Measurements from ENCODE around the gene PLAAT3. TPM values are rescaled to one million over a fixed set of nuclear protein-coding genes. Genes with fewer than 3 reads are reported as not detected.
"Not testable (repeated sequence)": the region's sequence is repeated elsewhere in the genome, so short reads cannot be mapped to it uniquely, and the experiment has no call there.

The PLAAT3 gene
- total RNA-seq, 1 experiment from 2014 or later, result 198 TPM

DNA sequence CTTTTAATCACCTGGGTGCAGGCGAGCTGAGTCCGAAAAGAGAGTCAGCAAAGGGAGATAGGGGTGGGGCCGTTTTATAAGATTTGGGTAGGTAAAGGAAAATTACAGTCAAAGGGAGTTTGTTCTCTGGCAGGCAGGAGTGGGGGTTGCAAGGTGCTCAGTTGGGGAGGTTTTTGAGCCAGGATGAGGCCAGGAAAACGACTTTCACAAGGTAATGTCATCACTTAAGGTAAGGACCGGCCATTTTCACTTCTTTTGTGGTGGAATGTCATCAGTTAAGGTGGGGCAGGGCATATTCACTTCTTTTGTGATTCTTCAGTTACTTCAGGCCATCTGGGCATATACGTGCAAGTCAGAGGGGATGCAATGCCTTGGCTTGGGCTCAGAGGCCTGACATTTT, 84.9 kb downstream of the PLAAT3 start:
- in situ Hi-C loops (cut with HindIII; ENCODE audit: low pct_unique_long_range_greater_than_20kb, low sequenced_read_pairs); DNase-seq (ENCODE audit: low read depth): not testable (repeated sequence)

DNA sequence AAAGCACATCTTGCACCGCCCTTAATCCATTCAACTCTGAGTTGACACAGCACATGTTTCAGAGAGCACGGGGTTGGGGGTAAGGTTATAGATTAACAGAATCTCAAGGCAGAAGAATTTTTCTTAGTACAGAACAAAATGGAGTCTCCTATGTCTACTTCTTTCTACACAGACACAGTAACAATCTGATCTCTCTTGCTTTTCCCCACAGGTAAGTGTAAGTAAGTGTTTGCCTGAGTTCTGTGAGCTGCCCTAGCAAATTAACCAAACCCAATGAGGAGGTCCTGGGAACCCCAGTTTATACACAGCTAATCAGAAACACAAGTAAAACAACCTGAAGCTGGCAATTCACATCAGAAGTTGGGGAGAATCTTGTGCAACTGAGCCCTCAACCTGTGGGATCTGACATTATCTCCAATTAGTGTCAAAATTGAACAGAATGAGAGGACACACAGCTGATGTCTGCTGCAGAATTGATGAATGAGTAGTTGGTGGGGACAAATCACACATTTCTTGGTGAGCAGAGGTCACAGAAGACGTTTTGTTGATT, 85.4 kb downstream of the PLAAT3 start:
- in situ Hi-C loops (cut with HindIII; ENCODE audit: low pct_unique_long_range_greater_than_20kb, low sequenced_read_pairs), result not testable (repeated sequence)
- DNase-seq (ENCODE audit: low read depth), result peak; percentile 50

DNA sequence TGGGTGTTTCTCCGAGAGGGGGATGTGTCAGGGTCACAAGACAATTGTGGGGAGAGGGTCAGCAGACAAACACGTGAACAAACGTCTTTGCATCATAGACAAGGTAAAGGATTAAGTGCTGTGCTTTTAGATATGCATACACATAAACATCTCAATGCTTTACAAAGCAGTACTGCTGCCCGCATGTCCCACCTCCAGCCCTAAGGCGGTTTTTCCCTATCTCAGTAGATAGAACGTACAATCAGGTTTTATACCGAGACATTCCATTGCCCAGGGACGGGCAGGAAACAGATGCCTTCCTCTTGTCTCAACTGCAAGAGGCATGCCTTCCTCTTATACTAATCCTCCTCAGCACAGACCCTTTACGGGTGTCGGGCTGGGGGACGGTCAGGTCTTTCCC, 86.1 kb downstream of the PLAAT3 start:
- in situ Hi-C loops (cut with HindIII; ENCODE audit: low pct_unique_long_range_greater_than_20kb, low sequenced_read_pairs); DNase-seq (ENCODE audit: low read depth): not testable (repeated sequence)

GRCh38 chr11:63527667-63528066, 86.6 kb downstream of the PLAAT3 start:
- in situ Hi-C loops (cut with HindIII; ENCODE audit: low pct_unique_long_range_greater_than_20kb, low sequenced_read_pairs), result no loop called here
- DNase-seq (ENCODE audit: low read depth), result no peak

Other genes starting within 250 kb of the PLAAT3 start
- gene SLC22A9, start 244.6 kb downstream of the PLAAT3 start, total RNA-seq (2014; rRNA removed; shearing (Covaris generic); ENCODE audit: low replicate concordance), result not detected in 2 replicates
- gene PLAAT5, start 123.3 kb downstream of the PLAAT3 start, total RNA-seq (2014; rRNA removed; shearing (Covaris generic); ENCODE audit: low replicate concordance), result 0.87 and 2.3 TPM in 2 replicates
- not detected in 2 replicates for gene LGALS12, start 108.3 kb downstream of the PLAAT3 start, total RNA-seq (2014; rRNA removed; shearing (Covaris generic); ENCODE audit: low replicate concordance)
- gene PLAAT4, start 77.6 kb downstream of the PLAAT3 start, total RNA-seq (2014; rRNA removed; shearing (Covaris generic); ENCODE audit: low replicate concordance), result 57.7 and 64.5 TPM in 2 replicates
- 3.4 TPM in 1 of 2 replicates, not detected in the other for gene PLAAT2, start 51.1 kb downstream of the PLAAT3 start, total RNA-seq (2014; rRNA removed; shearing (Covaris generic); ENCODE audit: low replicate concordance)
- gene ATL3, start 56.9 kb upstream of the PLAAT3 start, total RNA-seq (2014; rRNA removed; shearing (Covaris generic); ENCODE audit: low replicate concordance), result 46.9 and 58.7 TPM in 2 replicates
- gene RTN3, start 67.1 kb upstream of the PLAAT3 start, total RNA-seq (2014; rRNA removed; shearing (Covaris generic); ENCODE audit: low replicate concordance), result 98.2 and 107 TPM in 2 replicates
- 6.1 and 21.5 TPM in 2 replicates for gene ZFTA, start 154.3 kb upstream of the PLAAT3 start, total RNA-seq (2014; rRNA removed; shearing (Covaris generic); ENCODE audit: low replicate concordance)
- 22.5 and 29.0 TPM in 2 replicates for gene SPINDOC, start 199.0 kb upstream of the PLAAT3 start, total RNA-seq (2014; rRNA removed; shearing (Covaris generic); ENCODE audit: low replicate concordance)
- gene MARK2, start 224.7 kb upstream of the PLAAT3 start, total RNA-seq (2014; rRNA removed; shearing (Covaris generic); ENCODE audit: low replicate concordance), result 5.6 and 8.9 TPM in 2 replicates